NCI-H526 (cell line): ENCODE data around the gene ZMIZ1.

Experiments
- DNase-seq, 2 experiments: peaks; one replicate each; lab custom pipeline; 2025; lab: John Stamatoyannopoulos, UW

The ZMIZ1 gene

DNA sequence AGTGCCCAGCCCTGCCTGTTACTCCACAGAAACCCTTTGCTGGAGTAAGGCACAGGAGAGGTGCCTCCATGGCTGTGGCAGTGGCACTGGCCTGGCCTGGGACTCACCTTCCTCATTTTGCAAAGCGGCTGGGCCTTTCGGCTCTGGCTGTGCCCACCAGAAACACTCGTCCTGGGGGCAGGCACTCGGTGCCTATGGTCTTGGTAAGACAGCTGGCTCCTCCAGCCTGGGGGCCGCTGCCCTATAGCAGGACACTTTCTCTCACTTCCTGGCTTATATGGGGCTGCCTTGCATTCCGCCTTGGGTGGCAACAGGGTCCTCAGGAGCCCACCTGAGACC lies 13.2 kb downstream of the ZMIZ1 start:
- no peak for DNase-seq

DNA sequence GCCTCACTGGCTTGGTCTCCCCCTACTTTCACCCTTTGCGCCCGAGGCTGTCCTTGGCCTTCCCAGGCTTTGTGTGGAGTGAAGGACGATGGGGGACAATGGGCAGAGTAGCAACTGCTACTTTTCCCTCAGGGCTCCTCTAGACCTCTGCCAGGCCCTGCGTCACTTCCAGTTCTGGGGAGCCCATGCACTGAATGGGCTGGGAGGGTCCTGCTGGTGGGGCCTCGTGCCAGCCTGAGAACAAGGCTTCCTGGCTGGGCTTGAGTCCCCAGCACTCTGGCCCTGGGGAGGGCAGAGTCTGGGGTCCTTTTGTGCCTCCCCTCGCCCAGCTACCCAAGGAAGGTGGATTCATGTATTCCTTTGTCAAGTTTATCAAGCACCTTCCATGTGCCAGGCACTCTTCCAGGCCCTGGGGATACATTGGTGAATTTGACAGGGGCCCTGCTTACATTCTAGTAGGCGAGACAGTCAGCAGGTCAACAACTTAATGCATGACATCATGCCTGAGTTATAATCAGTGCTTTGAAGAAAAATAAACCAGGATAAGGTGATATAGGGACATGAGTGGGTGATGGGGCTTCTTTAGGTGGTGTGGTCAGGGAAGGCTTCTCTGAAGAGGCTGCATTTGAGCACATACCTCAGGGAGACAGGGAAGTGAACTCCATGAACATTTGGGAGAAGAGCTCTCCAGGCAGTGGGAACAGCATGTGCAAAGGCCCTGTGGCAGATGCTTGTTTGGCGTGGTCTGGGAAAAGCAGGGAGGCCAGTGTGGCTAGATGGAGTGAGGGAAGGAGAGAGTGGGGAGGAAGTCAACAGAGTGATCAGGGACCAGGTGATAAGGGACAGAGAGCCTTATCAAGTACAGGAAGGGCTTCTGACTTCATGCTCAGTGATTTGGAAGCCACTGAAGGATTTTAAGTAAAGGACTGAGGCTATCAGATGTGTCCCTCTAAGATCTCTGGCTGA lies 14.1 kb downstream of the ZMIZ1 start:
- no peak for DNase-seq

DNA sequence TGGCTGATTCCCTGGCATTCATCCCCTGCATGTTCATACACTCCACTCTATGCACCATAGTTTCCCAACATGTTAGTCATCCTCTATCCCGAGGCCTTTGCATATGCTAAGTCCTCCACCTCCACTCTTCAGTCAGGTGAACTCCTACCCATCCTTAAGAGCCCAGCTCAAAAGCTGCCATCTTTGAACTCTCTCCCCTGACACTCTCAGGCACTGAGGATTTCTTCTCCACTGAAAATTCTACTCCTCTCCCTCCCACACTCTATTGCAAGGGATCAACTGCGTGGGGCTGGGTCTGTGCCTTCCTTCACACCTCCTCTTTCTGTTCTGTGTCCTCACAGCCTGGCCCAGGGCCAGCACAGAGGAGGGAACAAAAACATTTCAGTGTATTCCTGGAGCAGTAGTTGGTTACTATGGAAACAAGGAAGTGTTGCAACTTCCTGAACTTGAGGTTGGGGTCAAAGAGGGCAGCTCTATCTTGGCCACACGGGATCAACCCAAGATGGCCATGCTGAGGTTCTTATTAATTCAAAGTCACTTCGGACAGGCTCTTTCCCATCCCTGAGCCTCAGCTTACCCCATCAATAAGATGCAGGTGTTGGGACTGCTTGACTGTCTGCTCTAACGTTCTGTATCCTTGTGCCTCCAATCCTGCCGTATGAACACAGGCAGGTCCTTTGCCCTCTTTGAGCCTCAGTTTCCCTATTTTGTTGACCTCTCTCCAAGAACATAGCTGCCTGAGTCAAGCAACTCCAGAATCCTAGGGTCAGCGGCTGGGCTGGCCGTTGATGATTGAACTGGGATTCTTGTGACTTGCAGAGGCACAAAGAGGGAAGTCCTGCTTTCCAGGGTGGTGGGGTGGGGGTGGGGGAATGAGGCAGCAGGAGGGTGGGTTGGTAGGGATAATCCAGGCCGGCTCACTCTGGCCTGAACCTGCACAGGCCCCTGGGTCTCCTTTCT lies 15.5 kb downstream of the ZMIZ1 start:
- no peak for DNase-seq

DNA sequence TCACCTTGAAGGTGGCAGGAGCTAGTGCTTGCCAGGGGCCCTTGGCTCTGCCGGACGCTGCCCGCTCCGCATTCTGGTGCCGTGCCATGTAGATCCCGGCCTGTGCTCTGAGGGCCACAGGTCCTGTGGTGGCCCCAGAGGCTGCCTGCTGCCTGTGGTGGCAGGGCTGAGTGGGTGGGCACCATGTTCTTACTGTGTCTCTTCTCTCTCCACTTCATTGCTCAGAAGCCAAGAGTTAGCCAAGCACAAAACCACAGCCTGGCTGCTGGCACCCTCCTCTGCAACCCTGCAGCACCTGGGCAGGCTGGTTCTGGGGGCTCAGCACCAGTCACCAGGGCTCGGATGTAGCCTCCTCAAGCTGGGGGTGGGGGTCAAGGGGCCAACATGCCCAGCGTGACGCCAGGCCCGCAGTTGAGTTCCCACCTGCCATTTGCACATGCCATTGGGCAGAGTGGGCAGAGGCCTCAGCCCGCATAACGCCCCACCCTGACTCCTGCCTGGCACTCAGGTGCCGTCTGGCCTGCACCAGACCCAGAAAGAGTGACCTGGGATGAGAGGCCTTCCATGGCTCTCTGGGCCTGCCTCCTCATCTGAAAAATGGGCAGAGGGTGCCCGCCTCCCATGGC lies 16.3 kb downstream of the ZMIZ1 start:
- DNase-seq: peak in 1 of 2 experiments; percentile 13

DNA sequence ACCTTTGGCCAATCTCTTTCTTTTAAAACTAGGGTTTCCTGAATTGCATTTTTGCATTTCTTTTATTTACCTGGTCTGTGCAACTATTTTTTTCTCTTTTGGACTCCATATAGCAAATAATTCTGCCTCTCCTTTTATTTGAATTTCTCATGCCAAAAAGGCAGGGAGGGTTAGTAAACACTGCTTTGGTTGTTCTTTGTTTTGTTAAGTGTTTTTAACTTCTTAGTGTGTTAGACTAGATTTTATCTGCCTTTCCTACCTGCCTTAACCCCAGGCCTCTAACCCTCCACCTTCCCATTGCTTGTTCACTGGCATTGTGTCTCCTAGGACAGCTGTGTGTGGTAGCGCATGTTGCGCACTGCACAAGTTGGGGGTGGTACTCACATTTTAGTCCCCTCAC lies 18.1 kb downstream of the ZMIZ1 start:
- no peak for DNase-seq

DNA sequence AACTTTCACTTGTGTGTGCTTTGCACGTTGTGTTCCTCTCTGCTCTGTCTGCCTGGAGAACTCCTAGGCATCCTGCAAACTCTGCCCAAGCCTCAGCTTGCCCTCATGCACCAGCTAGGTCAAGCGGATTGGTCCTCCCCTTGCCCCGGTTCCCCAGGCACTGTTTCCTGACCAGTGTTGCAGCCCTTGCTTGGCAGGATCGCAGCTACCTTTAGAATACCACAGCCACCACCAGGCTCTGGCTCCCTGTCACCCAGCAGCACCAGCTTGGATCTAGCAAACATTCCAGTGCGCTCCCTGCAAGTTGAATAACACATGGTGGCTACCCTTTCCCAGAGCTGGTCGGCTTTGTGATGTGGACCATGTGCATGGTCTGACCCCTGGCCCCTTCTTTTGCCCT lies 19.0 kb downstream of the ZMIZ1 start:
- peak in 1 of 2 experiments; percentile 28 for DNase-seq

DNA sequence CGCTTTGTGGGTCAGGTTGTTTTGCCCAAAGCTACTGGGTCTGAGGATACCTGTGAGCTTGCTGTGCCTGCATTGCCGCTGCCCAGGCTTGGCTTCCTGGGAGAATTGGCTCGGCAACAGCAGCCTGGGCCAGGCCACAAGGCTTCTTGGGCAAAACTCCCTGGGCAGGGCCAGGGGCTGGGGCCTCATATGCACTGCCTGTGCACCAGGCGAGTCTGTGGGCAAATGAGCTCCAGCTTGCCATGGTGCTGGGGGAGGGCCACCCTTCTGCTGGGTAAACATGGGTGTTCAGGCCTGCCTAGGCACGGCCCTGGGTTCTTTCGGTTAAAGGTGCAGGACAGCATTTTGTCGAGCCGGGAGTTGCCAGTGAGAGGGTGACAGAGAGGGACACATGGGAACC lies 19.4 kb downstream of the ZMIZ1 start:
- DNase-seq: peak; percentile 27 to 84

DNA sequence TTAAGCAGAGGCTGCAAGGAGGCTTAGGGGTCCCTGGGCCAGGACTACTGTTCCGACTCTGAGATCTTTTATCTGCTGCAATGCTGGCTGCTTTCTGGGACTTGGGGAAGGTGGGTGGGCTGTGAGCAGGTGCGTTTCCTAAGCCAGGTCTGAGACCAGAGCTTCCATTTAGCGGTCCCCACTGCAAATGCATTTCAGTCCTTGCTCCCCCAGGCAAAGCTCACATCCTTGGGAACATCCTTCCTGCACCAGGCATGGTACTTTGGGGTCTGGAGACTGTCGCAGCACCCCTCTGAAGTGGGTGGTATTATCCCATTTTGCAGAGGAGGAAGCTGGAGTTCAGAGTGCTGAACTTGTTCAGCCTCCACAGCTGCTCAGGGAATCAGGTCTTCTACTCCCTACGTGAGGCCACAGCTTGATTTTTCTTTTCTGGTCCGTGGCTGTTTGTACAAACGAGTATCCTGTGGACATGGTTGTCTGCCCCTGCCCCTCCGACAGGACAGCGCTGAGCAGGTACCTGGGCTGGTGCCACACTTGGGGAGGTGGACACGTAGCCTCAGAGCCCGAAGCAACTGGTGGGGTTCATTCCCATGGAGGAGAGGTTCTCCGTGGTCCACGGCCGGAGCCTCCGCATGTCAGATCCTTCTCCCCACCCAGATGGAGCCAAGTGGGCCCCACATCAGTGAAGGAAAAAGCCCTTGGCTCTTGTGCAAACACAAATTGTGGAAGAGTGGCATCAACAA lies 20.0 kb downstream of the ZMIZ1 start:
- no peak for DNase-seq

DNA sequence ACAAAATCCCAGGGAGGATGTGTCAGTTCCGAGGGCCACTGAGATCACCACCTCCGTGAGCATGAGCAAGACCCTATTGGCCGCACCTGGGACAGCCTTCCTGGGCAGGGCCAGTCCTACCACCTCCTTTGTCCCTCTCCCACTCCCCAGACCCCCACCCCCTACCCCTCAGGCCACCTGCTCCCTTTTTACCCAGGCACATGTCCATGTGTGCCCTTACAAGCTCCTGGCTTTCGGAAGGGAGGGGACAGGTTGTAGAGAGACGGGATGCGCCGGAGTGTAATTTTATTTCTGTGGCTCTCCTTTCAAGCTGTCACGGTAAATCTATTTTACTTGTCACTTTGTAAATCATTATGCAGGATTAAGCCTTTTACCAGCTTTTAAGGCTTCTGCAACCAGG lies 20.9 kb downstream of the ZMIZ1 start:
- peak in 1 of 2 experiments; percentile 8 for DNase-seq

DNA sequence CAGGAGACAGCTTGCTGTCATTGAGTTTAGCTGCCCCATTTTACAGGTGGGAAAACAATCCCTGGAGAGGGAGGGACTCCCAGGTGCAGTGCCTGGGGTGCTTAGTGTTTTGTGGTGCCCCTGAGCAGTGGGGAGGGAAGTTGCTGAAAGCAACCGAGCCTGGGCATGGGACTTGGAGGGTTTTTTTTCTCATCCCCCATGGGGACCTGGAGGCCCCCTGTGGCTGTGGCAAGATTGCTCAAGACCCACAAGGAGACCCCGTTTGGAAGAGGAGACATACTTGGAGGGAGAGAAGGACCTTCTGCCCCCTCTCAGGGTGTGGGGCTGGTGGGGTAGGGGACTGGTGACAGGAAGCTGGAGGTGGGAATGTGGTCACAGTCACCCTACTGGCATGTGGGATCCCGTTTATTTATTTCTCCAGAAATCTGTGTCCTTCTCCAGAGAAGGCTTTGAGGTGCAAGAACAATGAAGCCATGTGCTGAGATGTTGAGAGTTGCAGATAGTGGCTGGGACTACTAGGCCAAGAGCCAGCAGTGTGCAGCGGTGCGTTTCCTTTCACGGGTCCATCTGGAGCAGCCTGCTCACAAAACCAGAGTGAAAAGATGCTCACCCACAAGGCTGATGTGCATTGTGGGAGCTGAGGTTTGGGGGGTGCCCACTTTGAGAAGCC lies 21.5 kb downstream of the ZMIZ1 start:
- peak in 1 of 2 experiments; percentile 21 for DNase-seq

DNA sequence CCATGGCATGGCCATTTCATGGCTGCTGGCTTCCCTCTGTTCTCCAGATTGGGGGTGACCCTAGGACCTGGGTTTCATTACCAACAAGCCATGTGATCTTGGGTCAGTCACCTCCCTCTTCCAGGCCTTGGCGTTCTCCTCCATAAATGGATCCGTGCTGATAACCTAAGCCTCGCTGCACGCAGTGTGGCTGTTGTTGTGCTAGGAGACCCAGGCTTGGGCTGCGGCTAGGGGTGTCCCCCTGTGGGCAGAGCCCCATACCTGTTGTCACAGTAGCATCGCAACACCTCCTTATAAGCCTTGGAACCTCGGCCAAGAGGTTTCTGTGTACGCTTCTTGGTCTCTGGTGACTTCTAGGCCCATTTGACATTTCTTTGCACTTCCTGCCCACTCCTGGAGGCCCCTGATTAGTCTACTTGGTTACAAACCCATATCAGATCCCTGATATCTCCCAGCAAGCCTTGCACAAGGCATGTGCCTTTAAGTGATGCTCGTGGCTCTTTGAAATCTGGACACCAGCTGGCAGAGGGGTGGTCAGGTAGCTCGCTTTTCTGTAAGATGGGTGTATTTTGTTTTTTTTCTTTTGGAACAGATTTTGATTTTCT lies 23.6 kb downstream of the ZMIZ1 start:
- DNase-seq: no peak

DNA sequence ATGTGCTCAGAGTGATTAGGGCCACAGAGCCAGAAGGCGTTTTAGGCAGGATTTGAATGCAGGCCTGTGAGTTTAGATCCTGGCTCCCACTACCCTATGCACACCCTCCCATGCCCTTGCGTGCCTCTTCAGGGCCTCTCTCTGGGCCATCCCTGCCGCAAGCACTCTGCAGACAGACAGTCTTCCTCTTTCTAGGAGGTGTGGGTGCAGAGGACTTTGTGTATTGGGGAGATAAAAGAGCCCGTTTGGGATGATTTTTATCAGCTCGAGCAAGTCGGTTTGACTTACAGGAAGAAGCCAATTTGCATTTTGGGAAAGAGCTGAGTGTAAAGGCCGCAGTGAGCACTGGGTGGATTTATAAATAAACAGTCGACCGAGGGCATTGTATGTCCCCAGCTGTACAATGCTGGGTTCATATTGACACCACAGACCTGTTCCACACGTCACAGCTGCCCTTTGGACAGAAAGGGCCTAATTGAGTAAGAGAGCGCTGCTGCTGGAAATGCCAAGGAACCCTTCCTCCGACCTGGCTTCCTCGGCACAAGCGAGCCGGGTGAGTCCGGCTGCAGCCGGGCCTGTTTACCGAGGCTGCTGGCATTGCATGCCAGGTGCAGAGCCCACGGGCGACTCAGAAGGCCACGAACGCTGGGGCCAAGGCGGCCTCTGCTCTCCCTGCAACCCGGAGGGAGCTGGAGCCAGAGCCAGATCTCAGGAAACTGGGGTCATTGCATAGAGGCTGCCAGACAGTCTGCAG lies 25.1 kb downstream of the ZMIZ1 start:
- peak; percentile 69 to 72 for DNase-seq

DNA sequence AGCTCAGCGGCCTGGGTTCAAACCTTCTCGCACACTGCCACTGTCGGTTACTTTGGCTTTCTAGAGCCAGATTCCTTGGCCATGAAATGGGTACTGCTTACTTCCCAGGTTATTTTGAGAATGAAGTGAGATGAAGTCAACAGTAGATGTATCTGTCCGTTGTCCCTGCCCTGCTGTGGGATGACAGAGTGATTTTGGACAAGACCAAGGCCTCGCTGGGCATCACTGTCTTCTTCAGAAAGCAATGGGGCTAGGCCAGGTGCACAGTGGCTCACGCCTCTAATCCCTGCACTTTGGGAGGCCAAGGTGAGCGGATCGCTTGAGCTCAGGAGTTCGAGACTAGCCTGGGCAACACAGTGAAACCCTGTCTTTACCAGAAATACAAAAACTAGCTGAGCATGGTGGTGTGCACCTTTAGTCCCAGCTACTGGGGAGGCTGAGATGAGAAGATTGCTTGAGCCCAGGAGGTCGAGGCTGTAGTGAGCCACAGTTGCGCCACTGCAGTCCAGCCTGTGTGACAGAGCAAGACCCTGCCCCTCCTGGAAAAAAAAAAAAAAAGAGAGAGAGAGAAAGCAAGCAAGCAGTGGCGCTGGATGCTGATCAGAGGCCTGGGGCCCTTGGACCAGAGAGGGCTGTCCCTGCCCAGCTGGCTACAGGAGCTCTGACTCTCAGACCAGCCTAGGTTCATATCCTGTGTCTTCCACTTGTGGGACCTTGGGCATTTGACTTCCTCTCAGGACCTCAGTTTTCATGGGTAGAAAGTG lies 25.8 kb downstream of the ZMIZ1 start:
- no peak for DNase-seq

DNA sequence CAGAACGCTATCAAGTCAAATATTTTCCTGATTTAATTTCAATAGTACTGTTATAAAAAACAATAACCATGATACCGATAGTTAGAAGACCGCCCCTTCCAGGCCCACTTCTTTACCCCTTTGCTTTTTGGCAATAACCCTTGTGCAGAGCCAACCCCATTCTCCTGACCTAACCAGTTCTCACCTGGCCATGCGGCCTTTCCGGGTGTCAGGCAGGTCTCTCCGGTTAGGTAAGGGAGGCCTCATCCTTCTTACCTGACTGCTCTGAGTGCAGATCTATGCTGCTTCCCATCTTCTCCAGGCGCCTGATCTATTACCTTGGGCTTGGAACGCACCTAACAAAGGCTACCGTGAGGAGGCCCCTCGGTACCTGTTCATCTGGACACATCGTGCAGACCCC lies 26.6 kb downstream of the ZMIZ1 start:
- no peak for DNase-seq

DNA sequence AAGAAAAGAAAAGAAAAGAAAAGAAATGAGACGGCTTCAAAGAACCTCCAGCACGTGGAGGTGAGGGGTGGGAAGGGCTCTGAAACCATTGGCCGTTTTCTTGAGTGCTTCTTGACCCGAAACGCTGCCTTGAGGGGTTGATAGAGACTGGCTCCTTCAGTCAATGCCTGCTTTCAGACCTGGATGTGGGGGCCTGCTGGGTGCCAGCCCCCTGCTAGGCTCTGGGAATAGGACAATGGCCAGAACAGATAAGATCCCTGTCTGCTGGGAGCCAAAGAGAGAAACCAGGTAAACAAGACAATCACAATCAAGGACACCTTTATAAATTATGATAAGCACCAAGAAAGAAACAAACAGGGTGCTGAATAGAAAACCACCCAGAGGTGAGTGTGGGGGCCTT lies 27.7 kb downstream of the ZMIZ1 start:
- no peak for DNase-seq

DNA sequence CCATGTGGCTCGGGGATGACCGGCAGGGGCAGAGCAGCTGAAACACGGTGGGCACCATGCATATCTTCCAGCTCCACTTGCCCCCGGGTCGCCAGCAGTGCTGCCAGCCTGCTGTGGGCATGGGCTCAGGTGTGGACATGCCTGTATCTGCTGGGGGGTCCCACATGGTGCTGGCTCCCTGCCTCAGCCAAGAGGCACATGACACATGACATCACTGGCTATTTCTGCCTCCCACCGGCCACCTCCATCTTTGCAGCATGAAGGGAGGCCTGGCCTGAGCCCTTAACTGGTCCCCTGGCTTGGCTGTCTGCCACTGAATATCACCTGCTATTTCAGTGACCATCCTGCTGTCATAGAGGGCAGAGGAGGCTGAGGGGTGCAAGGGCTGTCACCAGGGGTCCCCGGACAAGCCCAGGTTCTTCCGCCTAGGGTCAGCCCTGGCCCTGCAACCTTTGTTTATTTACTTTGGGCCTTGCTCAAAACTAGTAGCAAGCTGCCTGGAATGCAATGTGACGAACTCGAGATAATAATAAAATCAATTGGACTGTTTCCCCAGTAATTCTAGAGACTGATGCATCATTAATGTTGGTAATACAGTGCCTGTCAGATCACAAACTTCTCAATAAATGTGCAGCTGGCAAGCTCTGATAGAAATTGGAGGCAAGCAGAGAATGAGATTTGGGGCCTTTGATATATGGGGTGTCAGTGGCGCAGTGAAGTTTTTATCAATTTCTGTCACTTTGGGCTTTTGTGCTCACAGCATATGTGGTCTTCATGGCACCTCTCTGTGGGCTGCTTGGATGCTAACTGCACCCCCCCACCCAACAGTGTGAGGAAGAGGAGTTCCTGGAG lies 28.5 kb downstream of the ZMIZ1 start:
- no peak for DNase-seq

DNA sequence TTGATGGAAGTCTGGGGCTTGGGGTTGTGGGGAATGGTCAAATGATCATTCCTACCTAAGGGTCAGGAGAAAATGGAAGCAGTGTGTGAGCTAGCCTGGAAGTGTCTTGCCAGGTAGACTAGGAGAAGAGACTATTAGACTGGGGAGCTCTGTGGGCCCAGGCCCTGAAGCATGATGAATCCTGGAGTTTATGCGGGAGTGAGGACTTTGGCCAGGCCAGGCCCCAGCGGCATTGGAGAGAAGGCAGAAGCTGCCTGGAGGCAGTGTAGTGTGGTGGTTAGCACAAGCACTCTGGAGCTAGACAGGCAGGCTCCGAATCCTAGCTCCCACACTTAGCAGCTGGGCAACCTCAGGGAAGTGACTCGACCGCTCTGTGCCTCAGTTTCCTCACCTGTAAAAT lies 29.3 kb downstream of the ZMIZ1 start:
- DNase-seq: no peak

DNA sequence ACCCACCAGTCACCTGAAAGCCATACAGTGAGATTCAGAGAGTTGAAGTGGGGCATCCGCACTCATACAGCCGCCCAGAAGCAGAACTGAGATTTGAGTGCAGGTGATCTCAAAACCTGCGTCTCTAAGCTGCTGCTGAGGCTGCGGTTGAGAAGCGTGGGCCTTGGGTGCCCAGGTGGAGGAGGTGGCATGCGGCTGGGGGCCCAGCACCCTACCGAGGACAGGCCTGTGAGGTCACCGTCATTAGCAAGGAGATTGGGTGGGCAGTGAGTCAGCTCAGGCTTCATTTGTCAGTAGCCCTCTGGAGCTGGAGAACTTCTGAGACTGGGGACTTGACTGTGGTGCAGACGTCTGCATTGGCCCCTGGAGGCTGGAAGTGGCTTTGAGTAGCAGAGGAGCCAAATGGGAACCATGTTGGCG lies 29.8 kb downstream of the ZMIZ1 start:
- no peak for DNase-seq
